GM18873 (cell line): Measurements from ENCODE around the gene GLE1.
"Not testable (repeated sequence)": the region's sequence is repeated elsewhere in the genome, so short reads cannot be mapped to it uniquely, and the experiment has no call there.

ENCODE experiments used
- ATAC-seq: cut with Tn5 transposase; IDR thresholded peaks from one replicate; pipeline ENCODE4 v1.9.1; 2021; ENCODE audit warnings: mild to moderate bottlenecking, moderate library complexity, moderate number of reproducible peaks; ENCODE audit not compliant: unreplicated experiment, low FRiP score

GLE1 gene

DNA sequence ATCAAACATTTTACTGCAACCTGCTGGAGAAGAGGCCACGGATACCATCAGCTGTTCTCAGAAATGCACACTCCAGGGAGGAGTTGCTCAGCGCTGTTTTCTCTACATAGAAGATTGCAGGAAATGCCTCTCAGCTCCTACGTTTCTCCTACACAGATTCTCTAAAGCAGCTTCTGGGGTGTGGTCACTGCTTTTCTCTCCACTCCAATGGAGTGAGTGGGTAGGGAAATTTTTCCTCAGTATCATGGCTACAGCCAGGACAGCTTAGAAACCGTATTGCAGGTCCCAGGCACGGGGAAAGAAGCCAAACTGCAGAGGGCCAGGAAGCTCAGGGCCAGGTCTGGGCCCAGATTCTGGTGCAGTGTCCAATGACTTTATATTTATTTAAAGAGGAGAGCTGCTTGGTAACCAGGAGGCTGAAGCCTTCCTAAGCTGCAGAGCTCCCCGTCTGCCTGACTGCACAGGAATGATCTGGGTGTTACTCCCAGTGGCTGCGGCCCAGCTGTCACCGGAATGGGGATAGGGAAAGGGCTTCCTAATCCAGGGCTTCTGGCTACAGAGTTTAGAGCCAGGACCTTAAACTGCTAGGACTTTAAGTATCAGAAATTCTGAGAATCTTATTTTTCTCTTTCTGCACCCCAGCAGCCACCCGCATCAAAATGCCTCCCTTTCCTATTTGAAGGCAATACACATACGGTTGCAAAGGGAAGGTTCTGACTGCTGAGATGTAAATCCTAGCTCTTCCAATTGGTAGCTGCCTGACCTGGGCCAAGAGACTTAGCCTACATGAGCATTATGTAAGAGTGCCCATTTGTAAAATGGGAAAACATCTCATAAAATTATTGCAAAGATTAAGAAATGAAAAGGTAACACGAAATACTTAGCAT is 46.5 kb downstream of the GLE1 start:
- no peak for ATAC-seq

DNA sequence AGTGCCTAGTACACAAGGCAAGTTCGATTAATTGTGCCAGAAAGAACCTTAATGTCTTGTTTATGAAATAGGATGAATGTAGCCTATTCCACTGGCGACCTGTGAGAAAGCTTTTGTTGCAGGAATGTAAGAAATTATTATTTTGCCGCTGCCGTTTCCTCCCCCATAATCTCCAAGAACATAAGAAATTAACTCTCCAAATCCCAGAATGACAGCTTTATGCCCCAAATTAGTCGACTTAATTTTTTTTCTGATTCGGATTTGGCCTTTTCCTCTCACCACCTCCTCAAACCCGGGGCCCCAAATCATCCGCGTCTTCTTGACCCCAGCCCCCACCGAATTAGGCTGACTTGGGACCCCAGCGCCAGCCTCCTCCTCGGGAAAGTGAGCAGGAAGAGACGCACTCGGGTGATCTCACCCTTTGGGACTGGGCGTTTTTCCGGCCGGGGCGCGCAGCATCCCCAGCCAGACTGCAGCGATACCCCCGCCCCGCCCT is 47.2 kb downstream of the GLE1 start:
- ATAC-seq = peak; percentile 27

GRCh38 chr9:128552153-128552743 is 47.7 kb downstream of the GLE1 start, which contains the start of gene SPTAN1:
TSS of gene SPTAN1 (plus strand) at chr9:128552587. CDS start at chr9:128566741, 14,154 bp downstream.
- ATAC-seq = peak; percentile 49

GRCh38 chr9:128552744-128553440 is 48.4 kb downstream of the GLE1 start:
- peak; percentile 40 for ATAC-seq

GRCh38 chr9:128553728-128554127 is 49.2 kb downstream of the GLE1 start:
- no peak for ATAC-seq

DNA sequence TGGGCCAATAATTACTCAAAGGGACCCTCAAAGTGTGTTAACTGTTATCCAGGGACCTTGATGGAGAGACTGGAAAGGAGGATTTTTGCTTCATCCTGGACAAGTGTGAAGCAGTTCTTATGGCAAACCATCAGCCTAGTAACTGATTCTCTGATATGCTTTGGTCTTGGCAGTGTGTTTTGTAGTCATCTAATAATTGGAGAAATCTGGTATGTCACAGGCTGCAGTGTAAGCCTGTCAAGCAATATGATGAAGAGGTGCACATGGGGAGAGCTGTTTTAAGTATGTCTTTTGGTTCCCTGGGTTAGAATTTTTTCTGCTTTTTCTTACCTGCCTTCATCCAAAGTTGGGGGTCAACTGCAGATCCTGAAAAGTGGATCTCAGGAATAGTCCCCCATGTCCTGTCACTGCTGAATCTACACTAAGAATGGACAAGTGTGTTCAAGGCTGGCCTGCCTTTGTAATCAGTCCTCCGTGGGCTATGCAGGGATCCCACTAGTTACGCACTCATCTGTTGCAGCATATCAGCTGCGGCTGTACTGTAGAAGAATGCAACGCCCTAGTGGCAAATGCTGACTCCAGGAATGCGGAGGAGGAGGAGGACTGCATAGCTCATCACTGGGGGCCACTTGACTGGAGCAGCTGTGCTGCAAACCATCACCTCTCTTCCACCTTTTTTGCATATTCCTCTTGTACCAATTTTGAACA is 49.8 kb downstream of the GLE1 start:
- no peak for ATAC-seq

DNA sequence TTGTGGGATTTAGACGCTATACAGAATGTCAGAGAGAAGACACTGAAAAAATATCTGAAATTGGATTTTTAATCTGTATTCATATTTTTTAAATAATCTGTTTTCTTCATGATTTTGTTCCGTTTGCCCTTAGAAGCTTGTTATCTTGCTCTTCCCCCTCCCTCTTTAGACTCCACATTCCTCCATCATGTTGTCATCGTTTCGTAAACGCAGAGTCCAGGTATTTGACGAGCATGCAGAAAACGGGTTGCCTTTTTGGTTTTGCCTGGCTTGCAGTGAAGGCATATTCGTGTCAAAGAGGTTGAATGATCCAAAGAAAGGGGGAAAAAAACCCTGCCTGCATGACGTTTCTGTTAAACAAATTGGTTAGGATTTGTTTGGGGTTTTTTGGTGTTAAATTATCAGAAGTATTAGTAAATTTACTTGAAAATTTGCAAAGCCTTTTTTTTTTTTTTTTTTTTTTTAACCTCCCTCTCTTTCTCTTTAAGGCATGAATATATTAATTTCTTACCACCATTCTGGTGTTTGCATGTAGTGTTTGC is 50.7 kb downstream of the GLE1 start:
- ATAC-seq = no peak

- no peak for ATAC-seq
These were observed 51.8 kb downstream of the GLE1 start for GRCh38 chr9:128556276-128556675.

GRCh38 chr9:128556926-128557634 is 52.6 kb downstream of the GLE1 start:
- no peak for ATAC-seq

DNA sequence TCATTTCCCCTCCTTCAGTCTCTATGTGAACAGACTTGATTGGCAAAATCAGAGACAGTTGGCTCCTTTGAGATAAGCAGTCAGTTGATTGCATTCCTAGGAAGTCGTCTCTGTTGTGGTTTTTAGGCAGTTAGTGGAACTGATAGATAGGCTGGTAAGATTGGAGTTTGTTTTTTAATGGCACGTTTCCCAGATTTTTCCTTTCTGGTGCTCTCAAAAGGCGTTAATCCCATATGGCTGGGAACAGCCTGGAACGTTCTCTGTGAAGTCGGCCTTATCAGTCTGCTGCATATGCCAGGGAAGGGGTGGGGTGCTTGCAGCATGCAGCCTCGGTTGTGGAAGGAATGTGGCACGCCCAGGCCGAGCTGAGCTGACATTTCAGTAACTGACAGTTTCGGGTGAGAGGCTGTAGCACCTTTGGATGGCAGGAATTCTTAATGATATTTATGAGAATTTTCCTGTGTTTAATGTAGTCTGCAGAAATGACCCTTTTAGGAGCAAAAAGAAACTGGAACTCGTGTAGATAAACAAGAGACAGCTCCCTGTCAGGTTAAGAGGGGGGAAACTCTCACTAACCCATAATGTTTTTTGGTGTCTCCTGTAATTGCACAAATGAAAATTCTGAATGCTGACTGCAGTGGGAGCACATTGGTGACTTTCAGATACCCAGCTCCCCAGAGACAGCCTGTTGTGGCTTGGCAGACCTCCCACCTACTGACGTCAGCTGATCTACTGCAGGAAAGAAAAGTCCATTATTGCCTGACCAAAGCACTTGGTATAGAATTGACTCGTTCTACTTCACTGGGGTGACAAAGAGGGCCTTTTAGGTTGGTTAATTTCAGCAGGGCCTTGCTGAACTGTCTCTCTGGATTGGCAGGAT is 54.2 kb downstream of the GLE1 start:
- ATAC-seq = no peak

DNA sequence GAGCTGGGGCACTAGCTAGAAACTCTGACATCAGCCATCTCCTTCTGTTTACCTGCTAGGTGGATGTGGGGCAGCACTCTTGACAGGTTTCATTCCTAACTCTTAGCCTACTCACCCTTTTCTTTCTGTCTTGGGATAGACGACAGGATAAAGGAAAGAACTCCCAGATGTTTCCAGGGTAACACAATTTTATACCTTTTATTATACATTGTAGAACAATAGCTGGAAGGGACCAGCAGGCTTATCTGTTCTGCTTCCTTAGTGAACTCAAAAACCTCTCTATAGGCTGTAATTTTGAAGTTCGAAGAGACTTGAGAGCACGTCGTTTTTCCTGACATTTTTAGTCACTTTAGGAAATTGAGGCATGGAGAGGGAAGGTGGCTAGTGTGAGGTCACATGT is 61.1 kb downstream of the GLE1 start:
- ATAC-seq = no peak

- ATAC-seq = no peak
These were observed 64.1 kb downstream of the GLE1 start for GRCh38 chr9:128568470-128569078.

DNA sequence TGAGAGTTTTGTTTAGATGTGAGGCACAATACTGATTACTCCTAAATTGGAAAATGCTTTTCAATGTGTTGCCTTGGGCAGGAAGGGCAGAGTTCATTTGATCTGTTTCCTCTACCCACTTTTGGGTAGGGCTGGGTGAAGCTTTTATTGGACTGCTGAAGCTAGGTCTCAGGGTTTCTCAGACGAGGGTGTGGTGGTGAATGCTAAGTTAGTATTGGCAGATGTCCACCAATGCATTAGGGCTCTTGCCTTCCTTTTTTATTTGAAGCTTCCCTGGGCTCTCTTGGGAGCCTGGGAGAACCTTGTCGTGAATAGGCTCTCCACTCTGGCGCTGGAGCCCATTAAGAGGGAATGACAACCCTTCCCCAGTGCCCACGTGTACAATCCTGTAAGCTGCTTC is 71.0 kb downstream of the GLE1 start:
- no peak for ATAC-seq

DNA sequence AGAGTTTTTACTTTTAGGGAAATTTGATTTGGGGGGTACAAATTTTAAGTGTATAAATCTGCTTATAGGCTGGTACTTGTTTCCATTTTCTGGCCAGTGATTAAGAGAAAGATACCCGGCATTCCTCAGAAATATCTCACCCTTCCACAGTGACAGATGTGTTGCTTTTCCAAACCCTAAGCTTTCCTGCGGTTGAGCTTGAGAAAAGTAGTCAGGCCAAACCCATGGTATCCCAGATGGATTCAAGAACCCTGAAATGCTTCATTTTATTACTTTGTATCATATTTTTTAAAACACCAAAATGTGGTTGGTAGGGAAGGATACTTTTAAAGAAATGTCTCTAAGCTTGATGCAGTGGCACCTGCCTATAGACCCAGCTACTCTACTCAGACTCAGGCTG is 71.4 kb downstream of the GLE1 start:
- no peak for ATAC-seq

DNA sequence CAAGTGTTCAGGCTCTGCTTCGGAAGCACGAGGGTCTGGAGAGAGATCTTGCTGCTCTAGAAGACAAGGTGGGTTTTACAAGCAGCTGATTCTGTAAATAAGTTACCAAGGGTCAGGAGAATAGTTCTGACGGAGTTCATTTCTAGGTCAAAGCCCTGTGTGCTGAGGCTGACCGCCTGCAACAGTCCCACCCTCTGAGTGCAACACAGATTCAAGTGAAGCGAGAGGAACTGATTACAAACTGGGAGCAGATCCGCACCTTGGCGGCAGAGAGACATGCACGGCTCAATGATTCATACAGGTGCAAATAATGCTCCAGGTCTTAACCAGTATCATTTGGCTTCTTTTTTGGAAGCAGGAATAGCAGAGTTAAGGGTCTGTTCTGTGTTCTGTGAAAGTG is 72.7 kb downstream of the GLE1 start:
- no peak for ATAC-seq

DNA sequence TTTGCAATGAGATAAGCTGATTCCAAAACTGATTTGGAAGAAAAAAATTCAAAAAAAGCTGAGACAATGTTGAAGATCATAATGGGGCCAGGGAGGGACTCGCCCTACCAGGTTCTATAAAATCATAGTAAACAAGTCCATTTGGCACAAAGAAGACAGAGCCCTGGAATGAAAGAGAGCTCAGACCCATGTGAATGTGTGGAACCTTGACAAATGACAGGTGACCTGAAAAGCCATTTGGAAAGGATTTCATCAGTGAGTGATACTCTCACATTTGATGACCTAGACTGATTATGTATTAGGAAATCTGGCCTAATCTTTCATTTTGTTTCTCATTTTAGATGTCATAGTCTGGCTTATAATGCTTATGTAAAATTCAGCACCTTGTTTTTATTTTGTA is 74.7 kb downstream of the GLE1 start:
- ATAC-seq = no peak

DNA sequence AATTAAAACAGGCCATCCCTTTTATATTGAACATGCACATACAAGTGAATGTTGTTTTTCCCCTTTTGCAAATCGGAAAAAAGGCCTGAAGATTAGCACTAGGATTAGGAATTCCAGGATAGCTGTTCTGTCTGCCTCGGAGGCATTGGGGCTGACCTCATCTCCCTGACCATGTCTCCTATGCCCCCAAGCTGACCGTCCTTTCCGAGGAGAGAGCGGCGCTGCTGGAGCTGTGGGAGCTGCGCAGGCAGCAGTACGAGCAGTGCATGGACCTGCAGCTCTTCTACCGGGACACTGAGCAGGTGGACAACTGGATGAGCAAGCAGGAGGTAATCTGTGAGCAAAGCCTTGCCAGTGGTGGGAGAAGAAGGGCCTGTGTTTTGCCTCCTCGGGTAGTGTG is 76.2 kb downstream of the GLE1 start:
- ATAC-seq = no peak

DNA sequence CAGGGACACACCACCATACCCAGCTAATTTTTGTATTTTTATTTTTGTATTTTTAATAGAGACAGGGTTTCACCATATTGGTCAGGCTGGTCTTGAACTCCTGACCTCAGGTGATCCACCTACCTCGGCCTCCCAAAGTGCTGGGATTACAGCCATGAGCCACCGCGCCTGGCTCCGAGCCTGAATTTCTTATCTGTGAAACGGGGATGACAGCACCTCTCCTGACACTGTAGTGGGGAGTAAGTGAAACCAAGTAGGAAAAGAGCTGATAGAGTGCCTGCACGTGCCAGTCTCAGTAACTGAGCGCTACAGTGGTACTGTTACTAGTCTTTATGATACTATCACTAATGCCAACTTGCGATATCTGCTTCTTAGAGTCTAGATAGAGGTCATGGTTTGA is 80.6 kb downstream of the GLE1 start:
- not testable (repeated sequence) for ATAC-seq
